RWPE2 (cell line): ENCODE data around the gene GALNT18.

Experiments used
- ATAC-seq: fragments of 200-7000 bp; cut with Tn5 transposase; 3 replicates; pipeline ENCODE4 v1.9.1; 2021; ENCODE audit warnings: low read depth
- DNase-seq: peaks from one replicate; pipeline ENCODE4 v3.0.0-alpha.2; 2020; ENCODE audit warnings: low spot score
- H3K27ac ChIP-seq: fragments of 450-650 bp; 2 replicates; pipeline ENCODE4 v1.5.1; 2017; ENCODE audit warnings: mild to moderate bottlenecking; ENCODE audit not compliant: poor library complexity, severe bottlenecking
- H3K27me3 ChIP-seq: fragments of 250-450 bp; sonication (Bioruptor Pico); 2 replicates; pipeline ENCODE4 v1.5.1; 2021; ENCODE audit warnings: mild to moderate bottlenecking, moderate library complexity; ENCODE audit not compliant: insufficient read depth, poor library complexity, severe bottlenecking
- H3K36me3 ChIP-seq: fragments of 250-450 bp; sonication (Bioruptor Pico); 2 replicates; pipeline ENCODE4 v1.5.1; 2020; ENCODE audit warnings: low read depth, mild to moderate bottlenecking, moderate library complexity
- H3K4me1 ChIP-seq: fragments of 250-450 bp; sonication (Bioruptor Pico); 2 replicates; pipeline ENCODE4 v1.5.1; 2021; ENCODE audit warnings: mild to moderate bottlenecking, moderate library complexity; ENCODE audit not compliant: insufficient read depth, poor library complexity, severe bottlenecking
- H3K4me3 ChIP-seq: fragments of 250-450 bp; sonication (Bioruptor Pico); 2 replicates; pipeline ENCODE4 v1.5.1; 2021; ENCODE audit warnings: mild to moderate bottlenecking, moderate library complexity; ENCODE audit not compliant: severe bottlenecking
- H3K9me3 ChIP-seq: fragments of 250-450 bp; sonication (Bioruptor Pico); 2 replicates; pipeline ENCODE4 v1.5.1; 2021; ENCODE audit warnings: mild to moderate bottlenecking, moderate library complexity; ENCODE audit not compliant: severe bottlenecking
- TF ChIP-seq, protein P1 (sequence below): fragments of 450-650 bp; IDR thresholded peaks from one replicate; pipeline ENCODE4 v1.5.1; 2017; ENCODE audit warnings: mild to moderate bottlenecking, moderate library complexity; ENCODE audit not compliant: poor library complexity, severe bottlenecking

The GALNT18 gene

DNA sequence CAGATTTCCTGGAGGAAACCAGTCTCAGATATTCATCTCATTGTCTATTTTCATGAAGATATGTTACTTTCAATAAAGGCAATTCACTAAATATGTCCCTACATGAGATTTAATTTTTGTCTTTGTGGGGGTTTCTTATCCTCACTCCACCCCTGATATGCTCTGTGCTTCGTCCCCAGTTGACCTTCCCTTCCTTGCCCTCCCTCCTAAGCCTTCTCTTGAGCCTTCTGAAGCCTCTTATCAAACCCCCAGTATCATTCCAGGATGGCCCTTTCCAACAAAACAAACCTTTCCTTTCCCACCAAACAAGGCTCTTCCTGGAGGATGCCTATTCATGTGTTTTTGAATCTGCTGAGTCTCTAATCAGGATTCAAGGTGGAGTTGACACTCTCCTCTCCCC, 313.6 kb downstream of the GALNT18 start:
- Histone ChIP-seq H3K4me1 (peaks cover 6% of the 10 kb centered on the region), H3K36me3 (no peaks in the 10 kb centered on the region), H3K9me3 (no peaks in the 10 kb centered on the region), H3K27ac (no peak overlapping the region), H3K27me3 (no peaks in the 10 kb centered on the region), H3K4me3 (no peak overlapping the region)
- DNase-seq (no peak), ATAC-seq (no peak)
- TF ChIP-seq, protein P1, sequence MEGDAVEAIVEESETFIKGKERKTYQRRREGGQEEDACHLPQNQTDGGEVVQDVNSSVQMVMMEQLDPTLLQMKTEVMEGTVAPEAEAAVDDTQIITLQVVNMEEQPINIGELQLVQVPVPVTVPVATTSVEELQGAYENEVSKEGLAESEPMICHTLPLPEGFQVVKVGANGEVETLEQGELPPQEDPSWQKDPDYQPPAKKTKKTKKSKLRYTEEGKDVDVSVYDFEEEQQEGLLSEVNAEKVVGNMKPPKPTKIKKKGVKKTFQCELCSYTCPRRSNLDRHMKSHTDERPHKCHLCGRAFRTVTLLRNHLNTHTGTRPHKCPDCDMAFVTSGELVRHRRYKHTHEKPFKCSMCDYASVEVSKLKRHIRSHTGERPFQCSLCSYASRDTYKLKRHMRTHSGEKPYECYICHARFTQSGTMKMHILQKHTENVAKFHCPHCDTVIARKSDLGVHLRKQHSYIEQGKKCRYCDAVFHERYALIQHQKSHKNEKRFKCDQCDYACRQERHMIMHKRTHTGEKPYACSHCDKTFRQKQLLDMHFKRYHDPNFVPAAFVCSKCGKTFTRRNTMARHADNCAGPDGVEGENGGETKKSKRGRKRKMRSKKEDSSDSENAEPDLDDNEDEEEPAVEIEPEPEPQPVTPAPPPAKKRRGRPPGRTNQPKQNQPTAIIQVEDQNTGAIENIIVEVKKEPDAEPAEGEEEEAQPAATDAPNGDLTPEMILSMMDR = no peak

DNA sequence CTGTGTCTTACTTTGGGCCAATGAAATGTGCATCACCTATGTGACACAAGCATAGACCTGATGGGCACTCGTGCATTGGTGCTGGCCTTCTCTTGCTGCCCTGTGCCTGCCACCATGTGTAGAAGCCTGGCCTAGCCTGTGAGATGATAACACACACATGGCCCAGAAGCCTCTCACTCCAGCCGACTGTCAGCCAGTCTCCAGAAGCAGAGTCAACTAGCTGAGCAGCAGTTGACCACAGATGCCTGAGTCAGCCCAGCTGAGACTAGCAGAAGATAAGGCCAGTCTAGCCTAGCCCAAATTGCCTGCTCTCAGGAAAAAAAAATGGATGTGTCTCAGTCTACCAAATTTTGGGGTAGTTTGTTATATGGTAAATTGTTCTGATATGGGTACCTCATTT, 314.9 kb downstream of the GALNT18 start:
- Histone ChIP-seq H3K9me3 (no peaks in the 10 kb centered on the region), H3K27ac (no peak overlapping the region), H3K4me1 (no peaks in the 10 kb centered on the region), H3K4me3 (no peak overlapping the region), H3K27me3 (no peaks in the 10 kb centered on the region), H3K36me3 (no peaks in the 10 kb centered on the region)
- ATAC-seq (no peak), DNase-seq (no peak)
- TF ChIP-seq, protein P1 = no peak

DNA sequence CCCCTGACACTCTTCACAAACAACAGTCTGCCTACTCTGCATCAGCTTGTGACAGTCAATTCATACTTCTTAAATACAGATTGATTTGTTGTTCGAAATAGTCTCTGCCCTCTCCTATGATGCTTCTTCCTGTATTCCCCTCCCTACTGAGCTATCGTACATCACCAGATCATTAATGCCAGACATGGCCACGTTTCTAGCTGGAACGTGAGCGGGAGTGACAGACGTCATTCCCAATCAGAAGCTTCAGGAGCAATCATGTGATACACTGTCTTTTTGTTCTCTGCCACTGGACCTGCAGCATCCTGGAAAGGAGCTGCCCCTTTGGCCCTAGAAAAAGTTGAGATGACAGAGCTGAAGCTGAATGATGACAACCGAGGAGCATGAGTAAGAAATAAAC, 317.3 kb downstream of the GALNT18 start:
- Histone ChIP-seq H3K36me3 (no peaks in the 10 kb centered on the region), H3K4me3 (no peak overlapping the region), H3K27me3 (no peaks in the 10 kb centered on the region), H3K4me1 (no peaks in the 10 kb centered on the region), H3K27ac (no peak overlapping the region), H3K9me3 (no peaks in the 10 kb centered on the region)
- TF ChIP-seq, protein P1 = no peak
- ATAC-seq (no peak), DNase-seq (no peak)

DNA sequence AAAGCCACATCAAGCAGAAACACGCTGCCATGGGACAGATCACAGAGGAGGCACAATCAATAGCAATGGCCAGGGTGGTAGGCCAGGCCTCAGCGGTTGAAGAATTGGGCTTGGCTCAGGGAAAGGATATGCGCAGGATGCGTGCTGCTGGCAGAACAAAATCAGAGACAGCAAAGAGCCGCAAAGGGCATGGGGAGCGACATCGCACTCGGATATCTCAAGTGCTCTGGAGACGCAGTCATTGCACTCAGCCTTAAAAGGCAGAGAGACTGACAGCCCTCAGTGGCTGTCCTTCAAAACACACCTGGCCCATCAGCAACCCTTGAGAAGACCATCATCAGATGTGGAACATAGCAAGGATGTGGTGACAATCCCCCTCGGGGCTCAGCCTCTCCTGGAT, 319.2 kb downstream of the GALNT18 start:
- no peaks in the 10 kb centered on the region for H3K9me3 ChIP-seq
- no peak overlapping the region for H3K27ac ChIP-seq
- H3K4me1 ChIP-seq = no peaks in the 10 kb centered on the region
- ATAC-seq (no peak), DNase-seq (no peak)
- no peak overlapping the region for H3K4me3 ChIP-seq
- H3K36me3 ChIP-seq = no peaks in the 10 kb centered on the region
- TF ChIP-seq, protein P1 = no peak
- H3K27me3 ChIP-seq = no peaks in the 10 kb centered on the region

DNA sequence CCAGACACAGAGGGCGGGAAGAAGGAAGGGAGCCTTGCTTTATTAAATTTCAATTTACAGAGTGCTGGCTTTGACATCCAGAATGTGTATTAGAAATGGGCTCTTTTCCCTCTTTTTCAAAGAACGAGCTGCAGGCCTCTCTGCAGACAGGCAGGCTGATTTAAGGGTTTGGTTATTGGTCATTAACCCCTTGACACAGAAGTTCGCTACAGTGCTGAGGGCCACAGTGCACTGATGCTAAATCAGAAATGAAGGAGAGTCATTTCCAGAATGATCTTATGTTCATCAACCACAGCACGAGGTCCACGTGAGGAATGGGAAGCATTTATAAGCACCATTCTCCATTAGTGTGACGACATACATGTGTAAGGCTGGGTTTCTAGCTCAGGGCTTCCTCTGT, 320.6 kb downstream of the GALNT18 start:
- no peak for DNase-seq
- H3K4me3 ChIP-seq = no peak overlapping the region
- no peaks in the 10 kb centered on the region for H3K36me3 ChIP-seq
- H3K27me3 ChIP-seq = no peaks in the 10 kb centered on the region
- H3K4me1 ChIP-seq = no peaks in the 10 kb centered on the region
- H3K27ac ChIP-seq = no peak overlapping the region
- TF ChIP-seq, protein P1 = no peak
- no peak for ATAC-seq
- H3K9me3 ChIP-seq = no peaks in the 10 kb centered on the region
